HL-60 (cell line): Measurements from ENCODE around the gene C17orf67.

Source experiments
- DNase-seq, 2 experiments: peaks; one replicate each; pipeline ENCODE4 v3.0.0-alpha.2; 2010 to 2020; ENCODE audit warnings: low read depth in 1 of 2, low spot score in 1 of 2
- H3K27ac ChIP-seq: fragments of 250-450 bp; sonication (Bioruptor Pico); replicated peaks from 2 replicates; pipeline ENCODE4 v1.5.1; 2020; ENCODE audit warnings: mild to moderate bottlenecking, moderate library complexity
- H3K27me3 ChIP-seq: fragments of 250-450 bp; sonication (Bioruptor Pico); 2 replicates; pipeline ENCODE4 v1.5.1; 2021; ENCODE audit warnings: mild to moderate bottlenecking, moderate library complexity; ENCODE audit not compliant: insufficient read depth, poor library complexity, severe bottlenecking
- H3K4me3 ChIP-seq: replicated peaks from 2 replicates; pipeline ENCODE4 v1.5.1; 2011; ENCODE audit warnings: mild to moderate bottlenecking, control low read depth, low read length; ENCODE audit not compliant: insufficient read depth
- GABPA ChIP-seq: IDR thresholded peaks from 2 replicates; pipeline ENCODE4 v1.6.1; 2012; ENCODE audit warnings: low read depth
- POLR2AphosphoS5 ChIP-seq: IDR thresholded peaks from 2 replicates; pipeline ENCODE4 v1.6.1; 2012; ENCODE audit warnings: low read depth
- SPI1 ChIP-seq: IDR thresholded peaks from 2 replicates; pipeline ENCODE4 v1.6.1; 2012; ENCODE audit warnings: low read depth, mild to moderate bottlenecking, borderline replicate concordance
- TF ChIP-seq, protein P1 (sequence below): IDR thresholded peaks from one replicate; pipeline ENCODE4 v1.5.1; 2011; ENCODE audit warnings: low read length, control low read depth, inconsistent platforms; ENCODE audit not compliant: insufficient read depth
- TF ChIP-seq, protein P2 (sequence below): IDR thresholded peaks from 2 replicates; pipeline ENCODE4 v1.6.1; 2012; ENCODE audit warnings: low read depth; ENCODE audit not compliant: insufficient replicate concordance

The C17orf67 gene

DNA sequence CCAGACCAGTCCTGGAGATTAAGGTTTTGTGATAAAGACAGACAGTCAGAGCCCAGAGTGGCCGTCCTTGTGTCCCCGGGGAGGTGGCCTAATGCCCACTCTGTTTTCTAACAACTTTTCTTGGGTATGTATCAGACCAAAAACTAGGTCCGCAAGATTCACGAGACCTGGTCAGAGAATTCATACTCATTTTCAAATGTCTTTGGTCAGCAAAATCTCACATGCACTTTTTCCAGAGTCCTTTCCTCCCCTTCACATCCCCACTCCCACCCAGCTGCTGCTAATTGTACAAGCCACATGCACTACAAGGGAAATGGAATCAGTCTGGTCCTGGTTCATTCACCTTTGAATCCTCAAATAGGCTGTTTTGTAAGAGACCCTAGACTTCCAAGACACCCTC, 61.7 kb downstream of the C17orf67 start:
- DNase-seq = no peak
- Histone ChIP-seq H3K27ac (no peak overlapping the region), H3K4me3 (no peak overlapping the region), H3K27me3 (no peaks in the 10 kb centered on the region)
- no peak for TF ChIP-seq POLR2AphosphoS5
- TF ChIP-seq SPI1 = no peak
- TF ChIP-seq, protein P1, sequence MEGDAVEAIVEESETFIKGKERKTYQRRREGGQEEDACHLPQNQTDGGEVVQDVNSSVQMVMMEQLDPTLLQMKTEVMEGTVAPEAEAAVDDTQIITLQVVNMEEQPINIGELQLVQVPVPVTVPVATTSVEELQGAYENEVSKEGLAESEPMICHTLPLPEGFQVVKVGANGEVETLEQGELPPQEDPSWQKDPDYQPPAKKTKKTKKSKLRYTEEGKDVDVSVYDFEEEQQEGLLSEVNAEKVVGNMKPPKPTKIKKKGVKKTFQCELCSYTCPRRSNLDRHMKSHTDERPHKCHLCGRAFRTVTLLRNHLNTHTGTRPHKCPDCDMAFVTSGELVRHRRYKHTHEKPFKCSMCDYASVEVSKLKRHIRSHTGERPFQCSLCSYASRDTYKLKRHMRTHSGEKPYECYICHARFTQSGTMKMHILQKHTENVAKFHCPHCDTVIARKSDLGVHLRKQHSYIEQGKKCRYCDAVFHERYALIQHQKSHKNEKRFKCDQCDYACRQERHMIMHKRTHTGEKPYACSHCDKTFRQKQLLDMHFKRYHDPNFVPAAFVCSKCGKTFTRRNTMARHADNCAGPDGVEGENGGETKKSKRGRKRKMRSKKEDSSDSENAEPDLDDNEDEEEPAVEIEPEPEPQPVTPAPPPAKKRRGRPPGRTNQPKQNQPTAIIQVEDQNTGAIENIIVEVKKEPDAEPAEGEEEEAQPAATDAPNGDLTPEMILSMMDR = no peak
- no peak for TF ChIP-seq GABPA
- TF ChIP-seq, protein P2, sequence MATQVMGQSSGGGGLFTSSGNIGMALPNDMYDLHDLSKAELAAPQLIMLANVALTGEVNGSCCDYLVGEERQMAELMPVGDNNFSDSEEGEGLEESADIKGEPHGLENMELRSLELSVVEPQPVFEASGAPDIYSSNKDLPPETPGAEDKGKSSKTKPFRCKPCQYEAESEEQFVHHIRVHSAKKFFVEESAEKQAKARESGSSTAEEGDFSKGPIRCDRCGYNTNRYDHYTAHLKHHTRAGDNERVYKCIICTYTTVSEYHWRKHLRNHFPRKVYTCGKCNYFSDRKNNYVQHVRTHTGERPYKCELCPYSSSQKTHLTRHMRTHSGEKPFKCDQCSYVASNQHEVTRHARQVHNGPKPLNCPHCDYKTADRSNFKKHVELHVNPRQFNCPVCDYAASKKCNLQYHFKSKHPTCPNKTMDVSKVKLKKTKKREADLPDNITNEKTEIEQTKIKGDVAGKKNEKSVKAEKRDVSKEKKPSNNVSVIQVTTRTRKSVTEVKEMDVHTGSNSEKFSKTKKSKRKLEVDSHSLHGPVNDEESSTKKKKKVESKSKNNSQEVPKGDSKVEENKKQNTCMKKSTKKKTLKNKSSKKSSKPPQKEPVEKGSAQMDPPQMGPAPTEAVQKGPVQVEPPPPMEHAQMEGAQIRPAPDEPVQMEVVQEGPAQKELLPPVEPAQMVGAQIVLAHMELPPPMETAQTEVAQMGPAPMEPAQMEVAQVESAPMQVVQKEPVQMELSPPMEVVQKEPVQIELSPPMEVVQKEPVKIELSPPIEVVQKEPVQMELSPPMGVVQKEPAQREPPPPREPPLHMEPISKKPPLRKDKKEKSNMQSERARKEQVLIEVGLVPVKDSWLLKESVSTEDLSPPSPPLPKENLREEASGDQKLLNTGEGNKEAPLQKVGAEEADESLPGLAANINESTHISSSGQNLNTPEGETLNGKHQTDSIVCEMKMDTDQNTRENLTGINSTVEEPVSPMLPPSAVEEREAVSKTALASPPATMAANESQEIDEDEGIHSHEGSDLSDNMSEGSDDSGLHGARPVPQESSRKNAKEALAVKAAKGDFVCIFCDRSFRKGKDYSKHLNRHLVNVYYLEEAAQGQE = no peak

DNA sequence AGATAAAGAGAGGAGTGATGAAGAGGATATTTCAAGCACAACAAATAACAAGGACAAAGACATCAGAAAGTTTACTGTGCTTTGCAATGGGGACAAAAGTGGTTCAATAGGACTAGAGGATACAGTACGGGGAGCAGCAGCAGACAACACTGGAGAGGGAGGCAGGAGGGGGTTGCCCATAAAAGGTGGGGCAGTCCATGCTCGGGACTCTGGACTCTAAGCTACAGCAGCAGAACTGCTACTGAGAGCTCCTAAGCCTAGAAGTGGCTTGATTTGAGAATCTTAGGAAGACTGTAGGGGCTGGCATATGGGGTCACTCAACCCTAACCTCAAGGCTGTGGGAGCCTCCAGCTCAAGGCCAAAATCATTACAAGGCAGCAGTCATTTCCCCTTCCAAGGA, 62.2 kb downstream of the C17orf67 start:
- Histone ChIP-seq H3K4me3 (no peak overlapping the region), H3K27ac (no peak overlapping the region), H3K27me3 (no peaks in the 10 kb centered on the region)
- DNase-seq = no peak
- TF ChIP-seq GABPA (no peak), POLR2AphosphoS5 (no peak), SPI1 (no peak)
- TF ChIP-seq, protein P2 = no peak
- TF ChIP-seq, protein P1 = no peak

DNA sequence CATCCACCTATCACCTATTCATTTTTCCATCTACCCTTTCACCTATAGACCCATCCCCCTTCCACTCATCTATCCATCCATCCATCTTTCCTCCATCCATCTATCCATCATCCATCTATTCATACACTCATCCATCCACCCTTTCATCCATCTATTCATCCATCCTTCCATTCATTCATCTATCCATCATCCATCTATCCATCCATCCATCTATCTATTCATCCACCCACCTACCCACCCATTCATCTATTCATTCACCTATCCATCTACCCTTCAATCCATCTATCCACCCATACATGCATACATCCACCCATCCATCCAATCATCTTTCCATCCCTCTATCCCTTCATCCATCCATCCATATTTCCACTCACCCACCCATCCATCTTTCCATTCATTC, 63.3 kb downstream of the C17orf67 start:
- TF ChIP-seq POLR2AphosphoS5 (no peak), SPI1 (no peak)
- TF ChIP-seq, protein P2 = no peak
- H3K4me3 ChIP-seq = no peak overlapping the region
- H3K27me3 ChIP-seq = no peaks in the 10 kb centered on the region
- H3K27ac ChIP-seq = no peak overlapping the region
- no peak for DNase-seq

DNA sequence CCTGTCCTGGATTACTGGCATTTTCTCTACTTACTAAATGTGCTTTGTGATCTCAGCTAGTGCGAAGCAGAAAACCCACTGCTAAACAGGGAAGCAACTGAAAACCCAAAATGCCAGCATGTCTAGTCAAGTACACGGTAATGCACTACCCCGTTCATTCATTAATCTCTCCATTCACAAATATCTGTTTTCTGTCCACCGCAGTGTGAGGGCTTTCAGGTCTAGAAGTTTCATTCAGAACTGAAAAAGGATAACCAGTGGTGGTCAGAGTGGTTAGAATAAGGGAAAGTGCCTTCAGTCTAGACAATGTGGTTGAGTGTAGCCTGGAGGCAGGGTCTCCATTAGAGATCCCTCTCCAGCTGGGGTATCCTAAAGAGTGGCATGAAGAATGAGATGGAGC, 68.3 kb downstream of the C17orf67 start:
- Histone ChIP-seq H3K4me3 (no peak overlapping the region), H3K27me3 (no peaks in the 10 kb centered on the region), H3K27ac (no peak overlapping the region)
- TF ChIP-seq, protein P2 = no peak
- TF ChIP-seq POLR2AphosphoS5 = no peak
- TF ChIP-seq, protein P1 = no peak
- no peak for TF ChIP-seq GABPA
- TF ChIP-seq SPI1 = no peak
- no peak for DNase-seq
